NOMO-1 (cell line): ENCODE data around the gene FBXO2.

Source experiments
- DNase-seq, 2 experiments: peaks; one replicate each; lab custom pipeline; 2025; ENCODE audit not compliant: unreplicated experiment in 2 of 2; lab: John Stamatoyannopoulos, UW

Gene FBXO2

GRCh38 chr1:11682799-11683198, 28.6 kb upstream of the FBXO2 start:
- DNase-seq = no peak

GRCh38 chr1:11682287-11682771, 28.1 kb upstream of the FBXO2 start:
- DNase-seq = no peak

- peak; percentile 77 to 79 for DNase-seq
Observed at GRCh38 chr1:11681071-11681771, 27.0 kb upstream of the FBXO2 start, which contains the start of gene MAD2L2. MAD2L2 (minus strand) TSS chr1:11681148; CDS start chr1:11680601, 547 bp downstream.

GRCh38 chr1:11680270-11681070, 26.2 kb upstream of the FBXO2 start:
- no peak for DNase-seq

GRCh38 chr1:11678442-11678841, 24.2 kb upstream of the FBXO2 start:
- DNase-seq = no peak

GRCh38 chr1:11676386-11677103, 22.3 kb upstream of the FBXO2 start:
- no peak for DNase-seq

- DNase-seq = no peak
Observed at GRCh38 chr1:11675325-11675724, 21.1 kb upstream of the FBXO2 start.

GRCh38 chr1:11674488-11674887, 20.3 kb upstream of the FBXO2 start:
- no peak for DNase-seq

- no peak for DNase-seq
Observed at GRCh38 chr1:11673089-11673769, 19.0 kb upstream of the FBXO2 start.

- no peak for DNase-seq
Observed at GRCh38 chr1:11671544-11672286, 17.5 kb upstream of the FBXO2 start.

- no peak for DNase-seq
Observed at GRCh38 chr1:11671205-11671543, 16.9 kb upstream of the FBXO2 start.

GRCh38 chr1:11670747-11671146, 16.5 kb upstream of the FBXO2 start:
- no peak for DNase-seq

- DNase-seq = no peak
Observed at GRCh38 chr1:11668516-11668915, 14.3 kb upstream of the FBXO2 start.

GRCh38 chr1:11664336-11665065, 10.3 kb upstream of the FBXO2 start:
- DNase-seq = peak in 1 of 2 experiments; percentile 14

GRCh38 chr1:11661103-11661502, 6.9 kb upstream of the FBXO2 start:
- no peak for DNase-seq

- no peak for DNase-seq
Observed at GRCh38 chr1:11659748-11660147, 5.5 kb upstream of the FBXO2 start.

GRCh38 chr1:11658542-11658941, 4.3 kb upstream of the FBXO2 start:
- DNase-seq = no peak

- DNase-seq = no peak
Observed at GRCh38 chr1:11657654-11658053, 3.4 kb upstream of the FBXO2 start.
